ENCODE results near the gene DTNB.

The DTNB gene

GRCh38 chr2:25402477-25402876 lies 270.9 kb downstream of the DTNB start:
- TF ChIP-seq CTCF (IDR thresholded peaks at IDR 0.05): no peak

GRCh38 chr2:25401307-25402026 lies 271.9 kb downstream of the DTNB start:
- no peak for TF ChIP-seq CTCF (IDR thresholded peaks at IDR 0.05)

GRCh38 chr2:25400576-25401216 lies 272.7 kb downstream of the DTNB start:
- TF ChIP-seq CTCF (IDR thresholded peaks at IDR 0.05): no peak

GRCh38 chr2:25400169-25400568 lies 273.2 kb downstream of the DTNB start:
- no peak for TF ChIP-seq CTCF (IDR thresholded peaks at IDR 0.05)

GRCh38 chr2:25398534-25398933 lies 274.8 kb downstream of the DTNB start:
- no peak for TF ChIP-seq CTCF (IDR thresholded peaks at IDR 0.05)

- no peak for TF ChIP-seq CTCF (IDR thresholded peaks at IDR 0.05)
These were observed 275.6 kb downstream of the DTNB start for GRCh38 chr2:25397777-25398176.

- no peak for TF ChIP-seq CTCF (IDR thresholded peaks at IDR 0.05)
These were observed 284.2 kb downstream of the DTNB start for GRCh38 chr2:25389161-25389560.

All from LNCAP (cell line).